GM20000 (cell line): ENCODE measurements around the gene HES7.

ENCODE experiments used
- DNase-seq: peaks from one replicate; pipeline ENCODE4 v3.0.0; 2012; ENCODE audit warnings: low spot score
- CTCF ChIP-seq: IDR thresholded peaks from 2 replicates; pipeline ENCODE4 v1.5.1; 2012; ENCODE audit warnings: mild to moderate bottlenecking, control low read depth; ENCODE audit errors: extremely low read depth, missing control alignments

Gene HES7

GRCh38 chr17:8153957-8154607 is 30.2 kb upstream of the HES7 start:
- peak; percentile 71 for DNase-seq
- no peak for TF ChIP-seq CTCF

GRCh38 chr17:8153525-8153956 is 29.6 kb upstream of the HES7 start:
- DNase-seq: no peak
- no peak for TF ChIP-seq CTCF

GRCh38 chr17:8153031-8153451 is 29.1 kb upstream of the HES7 start:
- no peak for TF ChIP-seq CTCF
- no peak for DNase-seq

GRCh38 chr17:8152112-8152775 is 28.3 kb upstream of the HES7 start, which contains the start of gene PER1:
PER1 (minus strand) TSS chr17:8152404; CDS start chr17:8150706, 1,698 bp downstream.
- DNase-seq: peak; percentile 93
- no peak for TF ChIP-seq CTCF

GRCh38 chr17:8151641-8152111 is 27.8 kb upstream of the HES7 start:
- no peak for DNase-seq
- TF ChIP-seq CTCF: no peak

- DNase-seq: peak; percentile 91
- no peak for TF ChIP-seq CTCF
These were observed 27.3 kb upstream of the HES7 start for GRCh38 chr17:8151120-8151640.

GRCh38 chr17:8150194-8151119 is 26.6 kb upstream of the HES7 start:
- no peak for DNase-seq
- no peak for TF ChIP-seq CTCF
